Stimulated activated CD8-positive, alpha-beta memory T cell treated with anti-CD3 and anti-CD28 coated beads, Interleukin-7, amount 100 ng/mL, for 1 hour (primary cell): Measurements from ENCODE around the gene CLIP1.

ENCODE experiments used
- DNase-seq, 2 donors: peaks; one replicate each; pipeline ENCODE4 v3.0.0-alpha.2; 2020; ENCODE audit warnings: low read depth in 2 of 2

CLIP1 gene

DNA sequence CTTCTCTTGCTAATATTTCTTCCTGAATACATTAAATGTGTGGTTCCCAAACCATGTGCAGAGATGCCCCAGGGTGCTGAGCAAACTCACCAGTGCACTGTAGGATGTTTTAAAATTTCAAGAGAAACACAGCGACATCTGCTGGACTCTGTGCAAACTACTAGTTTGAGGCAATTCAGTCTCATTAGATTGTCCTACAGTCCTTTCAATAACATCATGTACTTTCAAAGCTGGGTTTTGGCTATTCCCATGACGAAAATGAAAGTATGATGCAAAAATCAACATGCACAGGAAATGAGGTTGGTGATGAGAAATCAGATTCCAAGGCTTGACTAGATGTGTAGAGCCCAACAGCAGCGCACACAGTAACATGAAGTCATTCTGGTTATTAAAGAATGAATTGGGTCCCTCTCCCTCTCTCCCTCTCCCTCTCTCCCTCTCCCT, 66.3 kb downstream of the CLIP1 start:
- peak; percentile 12 to 24 for DNase-seq

DNA sequence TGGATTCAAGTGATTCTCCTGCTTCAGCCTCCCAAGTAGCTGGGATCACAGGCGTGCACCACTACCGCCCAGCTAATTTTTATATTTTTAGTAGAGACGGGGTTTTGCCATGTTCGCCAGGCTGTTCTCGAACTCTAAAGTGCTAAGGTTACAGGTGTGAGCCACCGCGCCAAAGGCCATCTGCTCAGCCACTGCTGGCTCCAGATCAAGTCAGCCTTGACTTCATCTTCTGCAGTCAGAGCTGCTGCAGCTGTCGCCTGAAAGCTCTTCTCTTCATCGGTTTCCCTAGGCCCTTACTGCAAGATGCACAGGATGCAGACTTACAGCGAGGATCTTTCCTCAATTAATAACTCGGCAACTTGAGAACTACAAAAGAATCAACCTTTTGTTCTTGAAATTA, 66.8 kb downstream of the CLIP1 start:
- no peak for DNase-seq

DNA sequence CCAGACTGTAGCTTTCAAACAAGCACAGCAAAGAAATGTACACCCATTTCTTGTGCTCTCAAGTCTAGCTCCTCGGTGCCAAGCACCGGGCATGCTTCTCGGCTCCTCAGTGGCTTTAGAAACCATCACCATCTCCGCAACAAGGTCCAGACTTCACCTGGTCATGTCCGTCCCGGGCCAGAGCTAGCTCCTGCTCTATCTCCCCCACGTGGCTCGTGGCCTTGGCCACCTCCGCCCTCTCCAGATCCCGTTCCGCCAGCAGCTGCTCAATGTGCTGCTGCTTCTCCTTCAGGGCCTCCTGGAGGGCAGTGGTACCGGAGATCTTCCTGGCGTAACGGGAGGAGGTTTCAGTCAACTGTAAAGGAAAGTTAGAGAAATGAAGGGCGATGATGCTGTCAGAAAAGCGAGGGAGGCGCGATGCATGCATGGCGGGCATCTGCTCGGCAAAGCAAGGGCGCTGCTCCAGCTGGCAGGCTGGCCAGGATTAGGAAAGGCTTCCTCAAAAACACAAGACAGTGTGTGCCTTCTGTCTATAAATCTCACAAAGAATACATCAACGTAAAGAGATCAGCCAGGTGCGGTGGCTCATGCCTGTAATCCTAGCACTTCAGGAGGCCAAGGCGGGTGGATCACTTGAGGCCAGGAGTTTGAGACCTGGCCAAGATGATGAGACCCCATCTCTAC, 67.4 kb downstream of the CLIP1 start:
- no peak for DNase-seq

DNA sequence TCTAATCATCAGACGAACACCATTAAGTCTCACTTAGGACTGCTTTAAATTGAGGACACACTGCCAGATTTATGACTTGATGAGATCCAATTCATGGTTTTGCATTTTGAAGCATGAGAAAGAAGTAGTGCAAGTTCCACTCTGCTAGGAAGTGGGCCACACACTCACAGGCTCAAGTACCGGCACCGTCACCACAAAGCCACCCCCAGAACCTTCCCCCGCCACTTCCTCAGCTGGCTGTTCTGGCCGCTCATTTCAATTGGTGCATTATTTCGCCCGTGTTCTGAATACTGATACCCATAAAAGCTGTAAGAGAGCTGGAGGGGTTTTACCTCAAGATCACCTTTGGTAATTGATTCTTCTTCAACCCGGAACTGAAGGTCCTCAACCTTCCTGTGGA, 70.1 kb downstream of the CLIP1 start:
- DNase-seq: no peak

DNA sequence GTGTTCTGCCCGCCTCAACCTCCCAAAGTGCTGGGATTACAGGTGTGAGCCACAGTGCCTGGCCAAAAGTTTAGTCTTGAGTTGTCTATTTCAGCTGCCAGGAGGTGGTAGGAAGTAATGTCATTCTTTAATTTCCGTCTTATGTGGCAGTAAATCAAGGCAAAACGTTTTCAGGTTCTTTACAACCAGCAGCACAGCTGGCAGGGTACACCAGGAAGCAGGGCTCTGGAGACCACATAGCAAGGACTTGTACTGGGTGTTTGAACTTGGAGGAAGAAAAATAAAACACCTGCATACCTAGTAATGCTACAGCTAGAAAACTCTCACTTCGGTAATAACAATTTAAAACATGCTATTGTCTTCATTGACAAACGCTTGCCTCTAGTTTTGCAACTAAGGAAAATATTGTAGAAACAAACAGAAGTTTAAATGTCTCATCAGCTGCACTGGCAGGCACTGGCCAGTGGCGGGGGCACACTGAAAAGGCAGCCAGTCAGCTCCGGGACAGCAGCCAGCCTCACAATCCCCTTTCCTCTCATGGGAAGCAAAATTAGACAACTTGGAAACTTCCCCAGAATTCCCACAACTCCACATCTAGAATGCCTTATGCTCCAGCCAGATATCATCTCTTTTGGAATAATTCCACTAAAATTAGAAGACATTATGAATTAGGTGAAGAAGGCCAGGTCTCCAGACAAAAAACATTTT, 72.2 kb downstream of the CLIP1 start:
- DNase-seq: no peak

DNA sequence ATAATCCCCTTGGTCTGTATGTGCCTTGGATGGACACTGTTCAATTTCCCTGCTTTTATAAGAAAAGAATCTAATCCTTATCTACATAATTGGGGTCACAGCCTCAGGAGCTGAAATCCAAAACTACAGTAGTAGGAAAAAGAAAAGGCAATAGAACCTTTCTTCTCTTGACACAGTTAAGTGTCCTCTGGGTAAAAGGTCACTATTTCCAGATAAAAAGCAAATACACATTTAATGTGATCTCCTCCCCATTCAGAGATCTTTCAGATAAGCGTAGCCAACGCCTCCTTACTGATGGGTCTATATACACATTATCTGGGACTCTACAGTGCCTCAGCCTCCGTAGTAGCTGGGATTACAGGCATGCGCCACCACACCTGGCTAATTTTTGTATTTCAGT, 73.4 kb downstream of the CLIP1 start:
- no peak for DNase-seq

DNA sequence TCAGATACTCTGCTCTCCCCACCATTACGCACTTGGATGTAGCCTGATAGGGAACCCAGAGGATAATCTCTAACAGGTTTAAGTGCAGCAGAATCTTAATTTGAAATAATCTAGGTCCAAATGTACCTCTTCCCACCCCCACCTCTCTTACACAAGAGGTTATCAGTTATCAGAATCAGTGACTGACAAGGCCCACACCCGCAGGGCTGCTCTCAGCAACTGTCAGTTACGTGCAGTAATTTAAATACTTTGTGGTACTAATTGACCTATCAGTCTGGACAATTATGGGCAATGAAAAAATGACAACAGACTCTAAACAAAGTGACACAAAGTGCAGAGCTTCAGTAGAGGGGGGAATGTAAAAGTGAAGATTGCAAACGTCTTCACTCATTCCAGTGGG, 74.0 kb downstream of the CLIP1 start:
- no peak for DNase-seq

DNA sequence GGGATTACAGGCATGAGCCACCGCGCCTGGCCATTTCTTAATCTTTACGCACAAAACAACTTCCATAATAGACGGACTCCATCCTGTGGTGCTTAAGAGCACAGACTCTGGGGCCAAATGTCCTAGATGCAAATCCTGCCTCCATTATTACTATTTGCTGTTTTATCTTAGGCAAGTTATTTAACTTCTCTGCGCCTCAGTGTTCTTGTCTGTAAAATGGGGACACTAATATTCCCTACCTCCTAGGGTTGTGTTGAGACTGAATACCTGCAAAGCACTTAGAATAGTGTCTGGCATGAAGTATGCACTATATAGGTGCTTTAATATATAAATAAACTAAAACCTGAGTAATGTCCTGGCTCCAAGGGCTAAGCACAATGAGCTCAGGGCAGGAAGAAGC, 76.4 kb downstream of the CLIP1 start:
- DNase-seq: no peak

DNA sequence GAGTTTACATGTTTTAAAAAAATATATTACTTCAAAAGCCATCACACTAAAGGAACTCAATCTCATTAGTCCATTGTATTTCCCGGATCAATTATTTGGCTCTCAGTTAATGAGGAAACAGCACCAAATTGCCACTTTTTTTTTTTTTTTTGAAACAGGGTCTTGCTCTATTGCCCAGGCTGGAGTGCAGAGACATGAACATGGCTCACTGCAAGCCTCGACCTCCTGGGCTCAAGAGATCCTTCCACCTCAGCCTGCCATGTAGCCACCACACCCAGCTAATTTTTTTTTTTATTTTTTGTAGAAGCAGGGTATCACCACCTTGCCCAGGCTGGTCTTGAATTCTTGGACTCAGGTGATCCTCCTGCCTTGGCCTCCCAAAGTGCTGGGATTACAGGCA, 77.4 kb downstream of the CLIP1 start:
- no peak for DNase-seq

DNA sequence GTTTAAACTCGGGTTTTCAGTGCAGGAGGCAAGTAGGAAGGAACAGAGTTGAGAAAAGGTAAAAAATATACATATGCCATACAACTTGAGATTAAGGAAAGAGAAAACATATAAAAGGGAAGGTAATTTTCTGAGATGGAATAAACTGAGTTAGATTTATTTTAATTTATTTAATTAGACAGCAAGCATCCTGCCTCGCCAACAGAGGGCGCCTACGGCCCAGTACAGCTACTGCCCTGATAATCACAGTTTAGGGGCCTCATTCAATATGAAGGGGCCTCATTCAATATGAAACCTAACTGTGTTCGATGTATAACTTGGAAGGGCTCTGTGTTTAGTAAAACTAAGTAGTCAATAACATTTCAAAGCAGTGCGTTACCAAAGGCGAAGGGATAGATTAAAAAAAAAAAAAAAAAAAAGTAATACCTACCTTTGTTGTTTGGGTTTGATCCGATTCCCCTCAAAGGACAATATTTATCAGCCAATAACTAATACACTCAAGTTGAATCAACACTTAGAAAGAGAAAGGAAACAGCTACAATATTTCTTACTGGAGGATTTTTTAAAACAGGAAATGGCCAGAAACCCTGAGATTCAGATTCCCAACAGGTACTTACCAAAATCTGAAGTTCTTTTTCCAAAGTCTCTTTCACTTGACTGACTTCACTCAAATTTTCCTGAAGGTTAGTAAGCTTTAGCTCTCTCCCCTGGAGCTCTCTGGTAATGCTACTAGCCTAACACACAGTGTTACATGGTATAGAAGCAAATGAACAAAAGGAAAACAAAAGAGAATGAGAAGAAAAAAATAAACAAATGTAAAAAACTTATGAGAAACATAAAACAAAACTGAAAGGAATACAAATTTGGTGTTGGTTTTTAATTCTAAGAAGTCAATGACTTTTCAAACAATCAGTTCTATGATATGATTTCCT, 86.2 kb downstream of the CLIP1 start:
- no peak for DNase-seq

DNA sequence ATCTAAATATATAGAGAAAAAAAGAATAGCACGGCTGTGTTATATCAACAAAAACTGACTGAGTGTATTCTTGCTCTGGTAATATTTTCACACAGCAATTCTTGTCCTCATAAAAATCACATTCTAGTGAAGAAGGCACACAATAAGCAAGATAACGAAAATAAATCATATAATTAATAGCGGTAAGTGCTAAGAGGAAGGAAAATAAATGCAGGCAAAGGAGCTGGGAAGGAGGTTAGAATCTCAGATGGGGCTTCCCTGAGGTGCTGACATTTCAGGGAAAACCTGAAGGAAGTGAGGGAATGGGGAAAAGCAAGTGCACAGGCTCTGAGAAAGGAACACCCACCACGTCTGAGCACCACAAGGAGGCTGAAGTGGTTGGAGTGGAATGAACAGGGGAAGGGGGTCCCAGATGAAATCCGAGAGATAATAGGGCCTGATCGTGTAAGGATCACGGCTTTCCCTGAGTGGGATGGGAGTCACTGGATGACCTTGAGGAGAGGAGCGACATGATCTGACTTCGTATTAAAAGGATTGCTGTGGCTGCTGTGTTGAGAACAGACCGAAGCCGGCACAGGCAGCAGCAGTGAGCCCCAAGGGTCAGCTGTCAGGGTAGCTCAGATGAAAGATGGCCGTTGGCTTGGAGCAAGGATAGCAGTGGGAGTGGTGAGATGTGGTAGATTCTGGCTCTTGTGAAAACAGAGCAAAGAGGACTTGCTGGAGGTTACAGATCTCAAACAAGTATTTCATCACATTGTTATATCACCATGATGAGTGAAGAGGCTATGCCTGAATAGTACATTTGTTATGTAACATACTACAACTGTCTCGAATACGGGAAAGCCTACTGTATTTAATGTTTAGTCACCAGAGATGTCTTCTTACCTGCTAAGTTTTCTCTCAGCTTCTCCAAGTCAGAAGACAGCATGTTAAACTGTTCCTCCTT, 89.1 kb downstream of the CLIP1 start:
- DNase-seq: no peak

DNA sequence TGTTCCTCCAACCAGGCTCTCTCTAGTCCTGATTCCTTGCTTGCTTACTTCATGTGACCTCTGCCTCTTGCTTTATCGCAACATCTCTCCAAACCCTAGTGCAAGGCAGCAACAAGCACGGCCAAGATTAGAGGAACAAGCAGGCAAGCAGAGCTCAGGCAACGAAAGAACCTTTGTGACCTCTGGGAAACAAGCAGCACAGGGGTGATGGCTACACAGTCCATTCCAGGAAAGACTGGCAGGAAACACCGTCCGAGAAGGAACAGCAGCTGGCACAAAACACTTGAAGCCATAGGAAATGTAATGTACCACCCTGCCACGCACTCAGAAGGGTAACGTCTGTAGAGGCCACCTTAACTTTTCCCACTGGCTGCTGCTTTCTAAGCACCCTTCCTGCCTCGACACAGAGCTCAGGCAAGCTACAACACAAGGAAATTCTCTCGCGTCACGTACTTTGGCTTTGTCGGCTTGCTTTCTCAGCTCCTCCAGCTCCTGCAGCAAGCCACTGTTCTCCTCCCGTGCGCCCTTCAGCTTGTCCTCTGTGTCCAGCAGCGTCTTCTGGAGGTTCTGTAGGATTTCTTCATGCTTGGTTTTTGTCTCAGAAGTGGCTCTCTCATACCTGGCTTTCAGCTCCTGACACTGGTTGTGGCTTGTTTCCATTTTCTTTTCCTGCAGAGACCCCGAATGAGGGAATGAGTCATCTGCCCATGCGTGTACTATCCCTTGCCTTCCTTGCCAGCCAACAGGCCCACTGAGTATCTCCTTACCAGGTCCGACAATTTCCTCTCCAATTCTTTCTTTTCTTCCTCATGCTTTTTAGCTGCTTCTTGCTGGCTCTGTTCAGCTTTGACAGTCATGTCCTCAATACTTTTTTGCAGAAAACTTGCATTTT, 94.7 kb downstream of the CLIP1 start:
- DNase-seq: no peak

DNA sequence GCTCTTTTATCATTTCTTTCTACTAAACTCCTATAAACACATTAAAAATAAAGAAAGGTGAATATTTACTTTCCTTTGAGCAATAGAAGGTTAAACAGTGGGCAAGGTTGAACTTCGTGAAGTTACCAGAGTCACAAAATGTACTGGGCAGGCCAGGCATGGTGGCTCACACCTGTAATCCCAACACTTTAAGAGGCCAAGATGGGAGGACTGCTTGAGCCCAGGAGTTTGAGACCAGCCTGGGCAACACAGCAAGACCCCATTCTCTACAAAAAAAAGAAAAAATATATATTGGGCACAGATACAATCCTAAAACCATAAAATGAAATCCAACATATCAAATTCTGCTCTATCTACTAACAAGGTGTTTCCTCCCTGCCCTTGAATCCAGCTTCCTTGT, 95.5 kb downstream of the CLIP1 start:
- no peak for DNase-seq

DNA sequence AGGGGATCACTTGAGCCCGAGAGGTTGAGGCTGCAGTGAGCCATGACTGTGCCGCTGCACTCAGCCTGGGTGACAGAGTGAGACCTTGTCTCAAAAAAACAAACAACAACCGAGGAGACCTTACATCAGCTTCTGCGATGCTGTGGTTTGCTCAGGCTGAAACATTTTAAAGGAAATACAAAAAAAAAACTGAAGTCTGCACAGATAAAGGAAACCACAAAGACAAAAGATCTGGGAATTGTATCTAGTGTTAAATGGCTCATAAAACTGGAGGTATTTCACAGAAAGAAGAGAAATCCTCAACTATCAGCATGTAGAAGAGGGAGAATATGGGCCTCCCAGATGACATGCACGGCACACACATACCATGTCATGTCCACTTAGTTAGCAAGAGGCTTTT, 95.9 kb downstream of the CLIP1 start:
- no peak for DNase-seq

DNA sequence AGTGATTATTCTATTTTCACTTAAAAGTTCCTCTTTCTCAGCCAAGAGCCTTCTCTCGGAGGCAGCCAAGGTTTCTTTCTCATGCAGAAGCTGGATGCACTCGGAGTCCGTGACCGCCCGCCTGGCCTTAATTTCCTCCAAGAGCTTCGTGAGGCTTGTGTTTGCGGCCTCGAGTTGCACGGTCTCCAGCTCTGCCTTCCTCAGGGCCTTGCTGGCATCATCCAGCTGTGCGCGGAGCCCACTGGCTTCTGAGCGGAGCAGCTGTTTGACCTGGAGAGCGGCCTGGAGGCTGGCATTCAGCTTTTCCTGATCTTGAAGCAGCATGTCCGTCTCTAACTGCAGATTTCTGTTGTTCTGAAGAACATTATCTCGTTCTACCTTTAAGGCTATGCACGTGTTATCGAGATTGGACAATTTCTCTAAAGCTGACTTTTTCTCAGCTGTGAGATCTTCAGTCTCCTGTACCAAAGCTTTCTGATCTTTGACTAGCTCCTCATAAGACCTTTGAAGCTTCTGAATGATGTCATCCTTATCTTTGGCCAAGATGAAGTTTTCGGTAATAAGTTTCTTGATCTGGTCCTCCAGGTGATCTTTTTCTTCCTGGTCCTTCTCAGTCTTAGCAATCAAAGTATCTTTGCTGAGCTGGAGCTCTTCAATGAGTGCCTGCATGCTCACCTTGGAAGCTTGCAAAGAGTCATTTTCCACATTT, 99.0 kb downstream of the CLIP1 start:
- DNase-seq: no peak

DNA sequence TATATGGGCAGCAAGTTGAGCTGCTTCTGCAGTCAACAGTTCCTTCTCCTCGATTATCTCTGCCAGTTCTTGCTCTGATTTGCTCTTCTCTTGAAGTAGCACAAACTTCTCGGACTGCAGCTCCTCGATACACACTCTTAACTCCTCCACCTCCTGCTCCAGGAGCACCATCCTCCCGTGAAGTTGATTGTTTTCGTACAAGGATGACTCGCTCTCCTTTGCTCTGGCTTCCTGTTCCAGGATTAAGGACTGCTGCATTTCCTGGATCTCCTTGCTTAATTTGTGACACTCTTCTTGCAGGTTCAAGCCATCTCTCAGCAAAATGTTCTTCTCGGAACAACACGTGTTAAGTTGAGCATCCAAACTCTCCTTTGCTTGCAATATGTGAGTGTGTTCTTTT, 100.0 kb downstream of the CLIP1 start:
- DNase-seq: no peak

DNA sequence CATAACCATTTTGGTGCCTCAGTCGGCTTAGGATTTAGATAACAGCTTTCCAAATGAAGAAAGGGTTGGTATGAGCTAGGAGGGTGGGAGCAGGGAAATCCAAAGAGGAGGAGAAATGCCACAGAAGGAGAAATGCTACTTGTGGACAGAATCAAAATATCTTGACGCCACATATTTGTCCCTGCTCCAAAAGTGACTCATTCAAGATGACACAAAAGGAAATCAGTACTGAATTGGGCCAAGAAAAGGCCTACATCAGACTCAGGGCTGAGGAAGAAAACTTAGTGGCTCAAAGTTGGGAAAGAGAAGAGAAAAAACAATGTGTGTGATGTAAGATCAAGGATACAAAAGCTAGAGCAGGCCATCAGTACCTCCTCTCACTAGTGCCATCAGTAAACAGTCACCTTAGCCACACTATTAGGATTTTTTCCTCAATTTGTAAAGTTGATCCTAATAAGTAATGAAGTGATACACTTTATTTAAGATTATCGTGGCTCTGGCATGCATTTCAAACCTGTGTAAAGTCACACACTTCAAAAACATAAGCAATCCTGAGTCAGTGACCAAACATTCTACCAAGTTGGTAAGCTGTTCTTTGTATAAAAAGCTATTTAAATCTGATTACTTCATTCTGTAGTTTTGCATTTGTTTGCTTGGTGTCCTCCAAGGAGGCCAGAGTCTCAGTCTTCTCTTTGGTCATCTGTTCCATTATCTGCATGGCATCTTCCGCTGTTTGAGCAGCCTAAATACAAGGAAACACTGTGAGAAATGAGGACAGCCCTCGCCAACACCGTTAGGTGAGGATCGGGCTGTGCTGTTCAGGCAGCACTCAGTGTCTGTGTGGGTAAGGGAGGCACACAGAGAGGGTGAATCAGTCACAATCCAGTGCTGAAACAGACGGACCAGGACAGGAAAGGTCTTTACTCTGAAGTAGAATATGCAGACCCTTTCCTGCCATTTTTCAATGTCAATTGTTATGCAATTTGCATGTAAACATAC, 103.6 kb downstream of the CLIP1 start:
- DNase-seq: no peak

DNA sequence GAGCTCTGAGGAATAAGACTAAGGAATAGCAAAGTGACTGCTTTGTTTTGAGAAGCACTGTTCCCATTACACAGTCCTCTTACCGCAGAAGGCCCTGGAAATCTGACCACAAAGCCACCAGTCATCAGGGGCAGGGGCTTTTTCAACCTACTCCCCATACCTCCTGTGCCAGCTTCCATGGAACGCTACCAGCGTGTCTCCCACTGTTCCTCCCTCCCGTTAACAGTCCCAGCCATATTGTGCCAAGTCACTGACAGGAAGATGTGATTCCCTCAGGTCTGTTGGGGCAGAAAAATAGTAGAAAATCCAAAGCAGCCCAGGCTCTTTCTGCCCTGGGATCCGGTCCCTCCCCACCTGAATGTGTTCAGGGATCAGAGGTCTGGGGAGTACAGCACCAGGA, 109.5 kb downstream of the CLIP1 start:
- DNase-seq: no peak

DNA sequence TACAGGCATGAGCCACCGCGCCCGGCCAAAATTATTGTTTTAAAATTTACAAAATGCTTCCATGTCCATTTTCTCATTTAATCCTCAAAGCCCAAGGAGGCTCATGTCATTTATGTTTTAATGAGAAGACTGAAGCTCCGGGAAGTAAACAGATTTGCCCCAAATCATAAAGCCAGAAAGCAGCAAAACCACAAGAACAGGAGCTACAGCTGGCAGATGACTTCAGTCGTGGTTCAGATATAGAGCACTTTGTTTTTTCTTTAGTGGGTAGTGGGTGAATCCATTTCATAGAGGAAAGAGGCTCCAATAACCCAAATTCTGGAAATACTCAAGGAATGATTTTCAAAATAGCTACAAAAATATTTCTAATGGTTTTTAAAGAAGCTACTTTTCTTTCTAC, 110.8 kb downstream of the CLIP1 start:
- DNase-seq: no peak
